NT2/D1 (cell line): Measurements from ENCODE around the gene C1orf115.

Experiments
- SUZ12 ChIP-seq: IDR thresholded peaks from 2 replicates; pipeline ENCODE4 v1.6.1; 2011; ENCODE audit not compliant: insufficient read length, insufficient read depth; ENCODE audit errors: extremely low read depth
- YY1 ChIP-seq: IDR thresholded peaks from 2 replicates; pipeline ENCODE4 v1.6.1; 2011; ENCODE audit not compliant: insufficient read length, insufficient read depth
- ZNF274 ChIP-seq: IDR thresholded peaks from 2 replicates; pipeline ENCODE4 v1.6.1; 2011; ENCODE audit warnings: mild to moderate bottlenecking, low read depth, low read length

GRCh38 chr1:220700556-220701179 is 10.5 kb downstream of the C1orf115 start:
- TF ChIP-seq ZNF274 (no peak), YY1 (no peak), SUZ12 (no peak)
